Omental fat pad (tissue), 4 donors: ENCODE results near the gene FAM222A. TPM values are rescaled to one million over a fixed set of nuclear protein-coding genes. Genes with fewer than 3 reads are reported as not detected.
"Not testable (repeated sequence)": the region's sequence is repeated elsewhere in the genome, so short reads cannot be mapped to it uniquely, and the experiment has no call there.

ENCODE experiments used
- ATAC-seq: fragments of 150-250 bp; one replicate; pipeline ENCODE4 v1.9.1; 2016; ENCODE audit warnings: mild to moderate bottlenecking, moderate library complexity; ENCODE audit not compliant: low FRiP score
- DNase-seq: peaks from one replicate; pipeline ENCODE4 v3.0.0-alpha.2; 2019; ENCODE audit warnings: low spot score
- CTCF ChIP-seq, 3 donors: fragments of 450-650 bp; IDR thresholded peaks; one replicate each; pipeline ENCODE4 v1.5.1; 2016 to 2017; ENCODE audit warnings: antibody characterized with exemption in 3 of 3, mild to moderate bottlenecking in 3 of 3, moderate library complexity in 2 of 3
- total RNA-seq, 4 donors: library from RNA; depleted of rRNA; stranded (reverse); fragments of >200 nt; gene quantifications; one replicate each; pipeline ENCODE4 v1.1.0, GENCODE V29; 2016

FAM222A gene
- total RNA-seq, 4 donors from 2014 or later = 0.94 to 2.6 (median 2.3) TPM; not detected in 1

- ATAC-seq (no peak), DNase-seq (no peak)
- no peak for TF ChIP-seq CTCF (IDR thresholded peaks at IDR 0.05)
Measured at GRCh38 chr12:109689426-109689825, 24.2 kb upstream of the FAM222A start.

GRCh38 chr12:109693160-109693559, 20.5 kb upstream of the FAM222A start:
- no peak for DNase-seq
- ATAC-seq = no peak
- no peak for TF ChIP-seq CTCF (IDR thresholded peaks at IDR 0.05)

- ATAC-seq (no peak), DNase-seq (no peak)
- no peak for TF ChIP-seq CTCF (IDR thresholded peaks at IDR 0.05)
Measured at GRCh38 chr12:109693653-109694600, 19.7 kb upstream of the FAM222A start.

GRCh38 chr12:109694629-109695028, 19.0 kb upstream of the FAM222A start:
- ATAC-seq, DNase-seq: not testable (repeated sequence)

GRCh38 chr12:109695416-109695815, 18.2 kb upstream of the FAM222A start:
- no peak for DNase-seq

GRCh38 chr12:109695961-109696461, 17.6 kb upstream of the FAM222A start:
- DNase-seq (no peak), ATAC-seq (no peak)
- TF ChIP-seq CTCF (IDR thresholded peaks at IDR 0.05) = no peak

More at GRCh38 chr12:109695416-109695815, 18.2 kb upstream of the FAM222A start:
- ATAC-seq = no peak
- TF ChIP-seq CTCF (IDR thresholded peaks at IDR 0.05) = no peak

GRCh38 chr12:109696485-109697269, 16.9 kb upstream of the FAM222A start:
- DNase-seq (no peak), ATAC-seq (no peak)
- no peak for TF ChIP-seq CTCF (IDR thresholded peaks at IDR 0.05)
